GM12878 (cell line): ENCODE data around the gene CXCR6.

ENCODE experiments used
- EZH2 ChIP-seq: IDR thresholded peaks from 2 replicates; pipeline ENCODE4 v1.6.1; 2012; ENCODE audit warnings: low read depth, mild to moderate bottlenecking, control low read depth, inconsistent platforms, low read length, borderline replicate concordance; ENCODE audit not compliant: control insufficient read depth
- GATAD2B ChIP-seq: fragments of 450-650 bp; conservative IDR thresholded peaks from 2 replicates; pipeline ENCODE4 v1.6.1; 2017; ENCODE audit warnings: low read depth, mild to moderate bottlenecking, moderate library complexity
- KDM1A ChIP-seq: fragments of 200-600 bp; sonication (generic); IDR thresholded peaks from 2 replicates; pipeline ENCODE4 v1.6.1; 2016; ENCODE audit warnings: borderline replicate concordance
- POLR2AphosphoS2 ChIP-seq: IDR thresholded peaks from 2 replicates; pipeline ENCODE4 v1.6.1; 2011; ENCODE audit warnings: low read depth, mild to moderate bottlenecking, low read length, improper control_type of control experiment, moderate library complexity
- RCOR1 ChIP-seq: conservative IDR thresholded peaks from 2 replicates; pipeline ENCODE4 v1.6.1; 2012; ENCODE audit warnings: low read depth, low read length, improper control_type of control experiment
- RFX5 ChIP-seq: IDR thresholded peaks from 2 replicates; pipeline ENCODE4 v1.6.1; 2011; ENCODE audit warnings: low read depth, low read length, improper control_type of control experiment
- SP1 ChIP-seq: IDR thresholded peaks from one replicate; pipeline ENCODE4 v1.6.1; 2011; ENCODE audit warnings: low read depth, low read length
- SREBF2 ChIP-seq: IDR thresholded peaks from 2 replicates; pipeline ENCODE4 v1.6.1; 2012; ENCODE audit warnings: mild to moderate bottlenecking, low read length
- TAF1 ChIP-seq: IDR thresholded peaks from 2 replicates; pipeline ENCODE4 v1.6.1; 2011; ENCODE audit warnings: mild to moderate bottlenecking, low read depth, low read length, borderline replicate concordance
- TF ChIP-seq, protein P1 (sequence below), 3 experiments: IDR thresholded peaks in 2 of 3; conservative IDR thresholded peaks in 1 of 3; 2 replicates each; pipeline ENCODE4 v1.5.1; 2011; ENCODE audit warnings: low read depth in 3 of 3, low read length in 3 of 3, mild to moderate bottlenecking in 3 of 3, control low read depth in 2 of 3, moderate library complexity in 2 of 3, inconsistent platforms in 1 of 3, mixed read lengths in 1 of 3; ENCODE audit not compliant: control insufficient read depth in 2 of 3, insufficient read depth in 1 of 3; ENCODE audit errors: extremely low read depth in 1 of 3
- TF ChIP-seq, protein P2 (sequence below): IDR thresholded peaks from 2 replicates; pipeline ENCODE4 v1.6.1; 2012; ENCODE audit warnings: low read depth, low read length, improper control_type of control experiment

DNA sequence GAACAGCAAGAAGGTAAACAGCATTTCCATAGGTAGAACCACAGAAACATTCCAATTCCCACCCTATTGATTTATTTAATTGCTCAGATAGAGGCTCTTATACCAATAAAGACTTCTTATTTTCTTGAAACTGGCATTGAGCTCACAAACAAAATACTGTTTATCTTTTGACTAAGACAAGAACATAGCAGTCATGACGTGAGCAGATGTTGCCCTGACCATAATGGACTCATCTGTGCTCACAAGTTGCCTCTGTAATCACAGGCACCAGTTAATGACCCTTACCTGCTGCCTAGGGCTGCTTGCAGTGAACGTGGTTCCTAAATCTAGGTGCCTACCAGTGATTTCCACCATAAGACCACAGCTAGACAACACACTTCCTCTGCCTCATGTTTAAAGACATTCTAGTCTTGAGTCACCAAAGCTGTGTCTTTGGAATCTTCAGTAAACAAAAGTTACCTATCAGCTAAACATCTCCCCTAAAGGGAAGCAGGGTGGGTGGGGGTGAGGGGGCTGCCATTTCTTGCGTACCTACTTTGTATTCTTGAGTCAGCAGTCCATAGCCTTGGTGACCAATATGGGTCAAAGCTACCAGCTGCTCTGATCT lies 50.3 kb downstream of the CXCR6 start:
- TF ChIP-seq POLR2AphosphoS2 (no peak), EZH2 (no peak), TAF1 (no peak), RFX5 (no peak), KDM1A (no peak), GATAD2B (no peak), SREBF2 (no peak), SP1 (no peak), RCOR1 (no peak)
- TF ChIP-seq, protein P1, sequence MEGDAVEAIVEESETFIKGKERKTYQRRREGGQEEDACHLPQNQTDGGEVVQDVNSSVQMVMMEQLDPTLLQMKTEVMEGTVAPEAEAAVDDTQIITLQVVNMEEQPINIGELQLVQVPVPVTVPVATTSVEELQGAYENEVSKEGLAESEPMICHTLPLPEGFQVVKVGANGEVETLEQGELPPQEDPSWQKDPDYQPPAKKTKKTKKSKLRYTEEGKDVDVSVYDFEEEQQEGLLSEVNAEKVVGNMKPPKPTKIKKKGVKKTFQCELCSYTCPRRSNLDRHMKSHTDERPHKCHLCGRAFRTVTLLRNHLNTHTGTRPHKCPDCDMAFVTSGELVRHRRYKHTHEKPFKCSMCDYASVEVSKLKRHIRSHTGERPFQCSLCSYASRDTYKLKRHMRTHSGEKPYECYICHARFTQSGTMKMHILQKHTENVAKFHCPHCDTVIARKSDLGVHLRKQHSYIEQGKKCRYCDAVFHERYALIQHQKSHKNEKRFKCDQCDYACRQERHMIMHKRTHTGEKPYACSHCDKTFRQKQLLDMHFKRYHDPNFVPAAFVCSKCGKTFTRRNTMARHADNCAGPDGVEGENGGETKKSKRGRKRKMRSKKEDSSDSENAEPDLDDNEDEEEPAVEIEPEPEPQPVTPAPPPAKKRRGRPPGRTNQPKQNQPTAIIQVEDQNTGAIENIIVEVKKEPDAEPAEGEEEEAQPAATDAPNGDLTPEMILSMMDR (IDR thresholded peaks at IDR 0.05 in 2 of 3, conservative IDR thresholded peaks at IDR 0.05 in 1 of 3; ENCODE audit: control insufficient read depth in 2 of 3, extremely low read depth in 1 of 3, insufficient read depth in 1 of 3, low read depth in 3 of 3, low read length in 3 of 3) = no peak
- TF ChIP-seq, protein P2, sequence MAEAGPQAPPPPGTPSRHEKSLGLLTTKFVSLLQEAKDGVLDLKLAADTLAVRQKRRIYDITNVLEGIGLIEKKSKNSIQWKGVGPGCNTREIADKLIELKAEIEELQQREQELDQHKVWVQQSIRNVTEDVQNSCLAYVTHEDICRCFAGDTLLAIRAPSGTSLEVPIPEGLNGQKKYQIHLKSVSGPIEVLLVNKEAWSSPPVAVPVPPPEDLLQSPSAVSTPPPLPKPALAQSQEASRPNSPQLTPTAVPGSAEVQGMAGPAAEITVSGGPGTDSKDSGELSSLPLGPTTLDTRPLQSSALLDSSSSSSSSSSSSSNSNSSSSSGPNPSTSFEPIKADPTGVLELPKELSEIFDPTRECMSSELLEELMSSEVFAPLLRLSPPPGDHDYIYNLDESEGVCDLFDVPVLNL = no peak
